Caki2 (cell line): Measurements from ENCODE around the gene CEP104. TPM values are rescaled to one million over a fixed set of nuclear protein-coding genes. Genes with fewer than 3 reads are reported as not detected.

Experiments used
- DNase-seq: peaks from one replicate; pipeline ENCODE4 v3.0.0-alpha.2; 2015; ENCODE audit warnings: low read depth
- in situ Hi-C: cut with HindIII; loops from 2 replicates; pipeline ENCODE4 v1.10.0; 2016; ENCODE audit warnings: low sequenced_read_pairs, low pct_unique_long_range_greater_than_20kb, mixed read lengths
- total RNA-seq: library from RNA; depleted of rRNA; stranded (reverse); fragments of >200 nt; shearing (Covaris generic); gene quantifications from 2 replicates; pipeline ENCODE4 v1.2.3, GENCODE V29; 2014; ENCODE audit warnings: low replicate concordance

Gene CEP104
- total RNA-seq, 1 experiment from 2014 or later, result 24.9 TPM

DNA sequence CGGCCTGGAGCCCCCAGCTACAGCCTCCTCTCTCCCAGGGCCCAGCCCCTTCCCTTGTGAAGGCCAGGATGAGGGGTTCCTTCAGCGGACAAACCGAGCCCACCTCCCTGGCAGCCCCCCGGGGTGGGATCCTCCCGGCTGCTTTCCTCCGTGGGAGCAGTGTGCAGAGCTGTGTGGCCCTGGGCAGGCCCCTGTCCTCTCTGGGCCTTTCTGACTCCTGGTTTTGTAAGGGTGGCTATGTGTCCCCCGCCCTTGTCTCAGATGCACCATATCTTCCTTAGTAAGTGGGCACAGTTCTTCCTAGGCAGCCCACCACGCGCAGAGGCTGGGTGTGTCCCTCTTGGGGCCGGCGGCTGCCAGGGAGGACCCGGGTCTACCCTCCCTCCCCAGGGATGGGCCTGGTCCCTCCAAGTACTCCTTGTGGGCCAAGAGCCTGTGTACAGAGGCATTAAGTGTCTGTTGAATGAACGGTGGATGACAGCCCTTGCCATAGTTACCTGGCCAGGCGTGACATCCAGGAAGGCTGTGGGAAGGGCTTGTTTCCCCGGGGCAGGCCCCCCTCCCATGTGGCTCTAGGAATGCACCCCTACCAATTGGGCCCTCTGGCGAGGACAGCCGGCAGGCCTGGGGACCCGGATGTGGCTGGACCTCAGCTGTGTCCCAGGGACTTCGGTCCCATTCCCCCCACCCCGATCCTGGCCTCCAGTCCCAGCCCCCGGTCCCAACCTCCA lies 80.6 kb downstream of the CEP104 start:
- no peak for DNase-seq
- in situ Hi-C loops, result no loop called here

DNA sequence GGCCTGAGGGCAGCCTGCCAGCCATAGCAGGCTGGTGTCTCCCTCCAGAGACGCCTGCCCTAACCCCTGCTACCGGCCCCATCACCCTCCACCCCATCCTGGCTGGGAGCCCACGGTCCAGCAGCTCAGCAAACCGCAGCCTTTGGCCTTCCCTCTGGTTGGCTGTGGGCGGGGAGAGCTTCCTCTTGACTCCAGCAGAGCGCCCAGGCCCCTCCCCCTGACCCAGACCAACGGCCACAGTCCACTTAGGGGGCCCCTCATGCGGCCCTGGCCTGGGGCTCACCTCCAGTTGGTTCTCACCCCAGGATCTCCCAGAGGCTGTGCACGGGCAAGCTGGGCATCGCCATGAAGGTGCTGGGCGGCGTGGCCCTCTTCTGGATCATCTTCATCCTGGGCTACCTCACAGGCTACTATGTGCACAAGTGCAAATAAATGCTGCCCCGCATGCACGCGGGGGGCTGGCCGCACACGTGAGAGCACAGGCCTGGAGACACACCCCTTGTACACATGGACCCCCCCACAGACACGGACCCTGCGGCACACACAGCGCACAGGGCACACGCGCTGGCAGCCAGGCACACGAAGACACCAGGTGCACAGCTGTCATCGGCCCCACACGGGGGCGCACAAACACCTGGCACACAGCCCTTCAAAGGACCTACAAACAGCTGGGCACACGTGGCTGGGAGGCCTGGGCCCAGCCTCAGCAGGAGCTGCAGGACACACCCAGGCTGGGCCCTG lies 81.4 kb downstream of the CEP104 start:
- peak; percentile 75 for DNase-seq
- in situ Hi-C loops, result no loop called here

DNA sequence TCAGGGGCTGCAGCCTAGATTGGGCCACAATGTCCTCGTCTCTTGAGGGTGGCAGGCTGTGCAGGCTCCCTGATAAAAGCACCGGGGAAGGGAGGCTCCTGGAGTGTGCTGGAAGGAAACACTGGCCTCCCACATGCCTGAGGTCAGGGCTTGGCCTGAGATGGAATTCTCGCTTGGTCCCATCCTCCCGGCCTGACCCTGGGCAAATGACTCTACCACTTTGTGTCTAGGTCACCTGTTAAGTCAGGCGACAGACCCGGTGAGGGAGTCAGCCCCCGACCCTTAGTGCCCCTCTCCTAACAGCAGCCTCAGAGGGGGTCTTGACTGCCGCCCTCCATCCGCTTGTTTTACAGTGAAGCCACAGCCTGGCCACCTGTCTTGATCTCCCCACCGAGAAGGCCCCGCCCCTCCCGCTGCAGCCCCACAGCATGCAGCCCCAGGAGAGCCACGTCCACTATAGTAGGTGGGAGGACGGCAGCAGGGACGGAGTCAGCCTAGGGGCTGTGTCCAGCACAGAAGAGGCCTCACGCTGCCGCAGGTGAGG lies 82.0 kb downstream of the CEP104 start:
- DNase-seq, result no peak
- in situ Hi-C loops, result no loop called here

DNA sequence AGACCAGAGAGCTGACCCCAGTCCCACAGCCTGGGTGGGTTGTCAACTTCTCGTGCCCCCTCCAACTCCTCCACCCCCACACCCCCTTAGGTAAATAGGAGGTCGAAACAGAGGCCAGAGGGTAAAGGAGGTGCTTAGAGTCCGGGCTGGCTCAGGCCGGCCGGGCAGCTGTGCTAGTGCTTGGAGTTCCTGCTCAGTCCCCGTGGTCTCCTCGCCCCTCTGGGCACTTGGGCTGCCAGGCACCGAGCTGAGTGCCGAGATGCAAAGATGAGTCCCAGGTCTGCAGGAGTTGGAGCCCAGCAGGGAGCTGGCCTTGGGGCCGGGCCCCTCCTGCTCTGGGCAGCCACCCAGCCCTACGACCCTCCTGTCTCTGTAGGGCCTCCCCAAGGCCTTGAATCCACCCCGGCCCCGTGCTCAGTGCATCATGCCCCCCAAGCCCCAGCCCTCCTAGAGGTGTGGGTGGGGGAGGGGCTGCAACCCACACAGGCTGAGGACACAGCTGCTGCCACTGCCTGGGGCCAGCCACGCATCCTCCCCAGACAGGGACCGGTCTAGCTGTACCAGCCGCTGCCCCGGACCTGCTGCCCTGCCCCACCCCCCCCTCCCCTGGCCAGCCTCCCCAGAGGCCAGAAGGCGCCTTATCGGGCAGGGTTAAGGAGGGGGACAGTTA lies 82.6 kb downstream of the CEP104 start:
- DNase-seq, result no peak
- in situ Hi-C loops, result no loop called here

DNA sequence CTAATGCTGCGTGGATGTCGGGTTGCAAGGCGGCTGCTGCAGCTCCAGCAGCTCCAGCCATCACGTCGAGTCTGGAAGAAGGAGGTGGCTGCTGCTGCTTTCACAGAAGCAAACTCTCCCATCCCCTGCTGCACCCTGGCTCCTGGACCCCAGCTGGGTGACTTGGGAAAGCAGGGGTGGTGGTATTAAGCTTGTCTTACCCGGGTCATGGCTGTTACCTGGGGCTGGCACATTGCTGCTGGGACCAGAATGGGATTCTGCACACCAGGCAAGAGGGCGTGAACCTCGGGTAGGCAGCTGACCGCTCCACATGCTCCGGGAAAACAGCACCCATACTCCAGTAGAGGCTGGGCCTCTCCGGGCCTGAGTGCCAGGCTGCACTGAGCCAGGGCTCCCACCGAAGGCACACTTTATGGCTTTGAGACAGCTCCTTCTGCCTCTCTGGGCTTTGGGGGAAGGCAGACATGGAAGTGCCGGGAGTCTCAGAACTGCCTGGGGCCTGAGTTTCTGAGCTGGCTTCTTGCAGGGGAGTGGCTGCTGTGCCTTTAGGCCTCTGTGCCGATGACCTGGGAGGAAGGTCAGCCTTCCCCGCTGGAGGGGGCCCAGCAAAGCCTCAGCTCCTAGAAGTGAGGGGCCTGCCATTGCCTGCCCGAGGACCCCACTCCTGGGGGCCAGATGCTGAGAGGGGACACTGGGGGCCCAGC lies 83.3 kb downstream of the CEP104 start:
- in situ Hi-C loops, result no loop called here
- DNase-seq, result no peak

DNA sequence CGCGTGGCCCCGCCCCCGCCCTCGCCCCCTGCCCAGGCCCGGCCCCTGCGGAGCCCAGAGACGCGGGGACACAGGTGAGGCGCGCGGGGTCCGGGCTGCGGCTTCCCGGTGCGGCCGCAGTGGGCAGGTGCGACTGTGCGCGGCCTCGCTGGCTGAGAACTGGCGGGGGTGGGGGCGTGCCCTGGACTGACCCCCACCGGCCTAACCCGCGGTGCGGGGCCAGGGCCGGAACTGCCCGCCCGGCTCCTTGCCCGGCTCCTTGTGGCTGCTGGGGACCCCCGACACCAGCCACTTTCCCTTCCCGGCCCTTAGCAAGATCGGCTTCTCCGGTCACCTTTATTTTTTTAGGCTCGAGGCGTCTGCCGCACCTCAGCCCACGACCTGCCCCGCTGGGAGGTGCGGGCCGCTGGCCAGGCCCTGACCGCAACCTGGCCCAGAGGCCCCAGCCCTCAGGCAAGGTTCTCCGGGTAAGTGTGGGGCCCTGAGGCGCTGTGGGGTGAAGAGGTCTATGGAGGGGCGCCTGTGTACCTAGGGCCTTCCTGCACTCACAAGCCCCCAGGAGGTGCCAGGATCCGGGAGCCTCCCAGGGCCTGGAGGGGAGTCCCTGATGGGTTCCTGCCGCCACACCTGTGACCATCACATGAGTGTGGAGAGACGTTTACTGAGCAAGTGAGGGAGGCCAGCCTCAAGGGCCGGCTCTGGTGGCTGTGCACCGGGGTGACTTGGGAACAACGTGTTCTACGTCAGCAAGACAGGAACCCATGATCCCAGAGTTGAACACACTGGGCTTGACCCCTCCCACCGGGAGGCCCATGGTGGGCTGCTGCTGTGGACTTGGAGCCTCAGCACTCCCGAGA lies 84.1 kb downstream of the CEP104 start, which contains the start of gene SMIM1:
SMIM1 (plus strand) TSS at position 35 of the 857 bp plus-strand sequence. CDS start 2,625 bp downstream, outside the sequence.
- in situ Hi-C loops, result no loop called here
- DNase-seq, result no peak

DNA sequence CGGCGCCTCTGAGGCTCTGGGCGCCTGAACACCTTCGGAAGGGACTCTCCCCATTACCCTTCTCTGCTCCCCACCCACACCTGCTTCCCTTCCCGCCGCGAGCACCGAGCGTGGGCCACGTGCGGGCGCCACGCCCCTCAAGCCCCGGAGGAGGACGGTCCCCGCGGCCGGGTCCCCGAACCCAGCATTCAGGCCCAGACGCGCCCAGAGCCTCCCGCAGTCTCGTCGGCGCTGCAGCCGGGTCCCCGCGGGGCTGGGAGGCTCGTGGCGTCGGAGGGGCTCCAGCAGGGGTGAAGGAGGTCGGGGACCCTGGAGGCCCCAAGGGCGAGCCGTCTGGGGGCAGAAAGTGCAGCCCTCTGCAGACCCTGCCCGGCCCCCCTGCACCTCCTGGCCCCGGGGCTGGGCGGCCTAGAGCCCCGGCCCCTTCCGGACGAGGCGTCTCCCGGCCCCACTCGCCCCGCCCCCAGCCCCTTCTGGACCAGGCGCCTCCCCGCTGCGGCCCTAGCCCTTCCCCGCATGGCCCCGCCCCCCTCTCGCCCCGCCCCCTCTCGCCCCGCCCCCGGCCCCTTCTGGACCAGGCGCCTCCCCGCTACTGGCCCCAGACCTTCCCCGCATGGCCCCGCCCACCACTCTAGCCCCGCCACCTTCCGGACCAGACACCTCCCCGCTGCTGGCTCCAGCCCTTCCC lies 84.8 kb downstream of the CEP104 start:
- in situ Hi-C loops, result no loop called here
- DNase-seq, result peak; percentile 18

DNA sequence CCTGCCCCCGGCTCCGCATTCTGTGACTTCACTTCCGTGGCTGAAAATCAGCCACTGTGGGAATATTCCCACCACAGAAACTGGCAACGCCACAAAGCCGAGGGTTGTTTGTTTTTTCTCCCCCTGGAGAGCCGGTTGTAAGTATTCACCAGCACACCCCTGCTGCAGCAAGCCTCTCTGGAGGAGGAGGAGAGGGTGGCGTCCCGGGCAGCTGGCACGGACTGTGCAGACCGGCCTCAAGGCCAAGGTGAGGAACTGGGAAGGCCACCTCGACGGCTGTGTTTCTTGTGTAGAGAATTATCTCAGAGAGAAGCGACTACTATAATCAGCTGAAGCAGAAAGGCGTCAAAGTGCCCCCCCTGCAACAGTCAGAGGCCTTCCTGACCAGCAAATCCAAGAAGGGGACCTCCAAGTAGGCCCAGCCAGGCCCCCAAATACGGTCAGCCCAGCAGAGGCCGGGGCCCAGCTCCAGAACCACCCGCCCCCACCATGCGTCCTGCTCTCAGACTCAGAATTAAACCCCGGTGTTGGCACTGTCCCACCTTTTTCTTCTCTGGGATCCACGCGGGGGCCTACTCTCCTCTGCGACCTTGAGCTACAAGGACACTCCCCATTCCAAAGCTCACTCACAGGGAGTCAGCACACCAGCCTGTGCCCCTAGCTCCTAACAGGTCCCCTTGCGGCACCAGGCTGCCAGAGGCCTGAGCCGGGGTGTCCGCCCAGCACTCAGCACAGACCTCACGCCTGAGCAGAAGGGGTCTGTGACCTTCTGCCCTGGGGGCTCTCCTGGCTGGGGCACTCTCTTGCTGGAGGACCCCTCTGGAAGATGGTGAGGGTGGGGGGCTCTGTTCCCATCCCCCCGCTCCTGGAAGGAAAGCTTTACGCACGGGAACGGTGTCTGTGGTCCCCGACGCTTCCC lies 85.6 kb downstream of the CEP104 start:
- in situ Hi-C loops, result no loop called here

DNA sequence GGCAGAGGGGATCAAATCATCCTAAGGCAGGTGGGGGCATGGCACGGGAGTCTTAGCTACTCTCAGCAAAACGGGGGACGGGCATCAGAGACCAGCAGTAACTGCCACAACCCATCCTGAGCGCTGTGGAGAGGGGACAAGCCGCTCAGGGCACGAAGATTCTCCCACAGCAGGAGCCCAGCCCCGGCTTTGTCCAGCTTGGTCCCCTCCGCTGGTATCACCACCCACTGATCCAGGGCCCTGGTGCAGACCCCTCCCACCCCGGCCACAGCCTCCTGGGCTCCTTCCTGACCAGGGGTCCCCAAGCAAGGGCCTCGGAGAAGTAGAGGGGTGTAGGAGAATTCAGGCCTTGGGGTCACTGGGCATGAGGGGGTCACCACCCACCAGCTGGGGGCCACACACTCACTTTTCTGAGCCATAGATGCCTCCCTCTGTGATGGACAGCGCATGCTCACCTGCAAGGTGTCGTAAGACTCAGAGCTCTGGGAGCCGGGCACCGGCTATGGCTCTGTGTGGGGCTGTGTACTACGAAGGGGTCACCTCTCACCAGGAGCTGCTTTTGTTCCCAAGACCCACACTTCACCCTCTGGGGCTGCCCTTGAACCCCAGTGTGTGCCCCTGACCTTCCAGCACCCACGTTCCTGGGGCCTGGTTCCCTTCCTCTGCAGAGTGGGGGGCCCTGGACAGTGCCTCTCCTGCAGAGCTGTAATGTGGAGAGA lies 86.8 kb downstream of the CEP104 start:
- in situ Hi-C loops, result no loop called here
- no peak for DNase-seq

More for the DNA sequence above, 85.6 kb downstream of the CEP104 start:
- no peak for DNase-seq

DNA sequence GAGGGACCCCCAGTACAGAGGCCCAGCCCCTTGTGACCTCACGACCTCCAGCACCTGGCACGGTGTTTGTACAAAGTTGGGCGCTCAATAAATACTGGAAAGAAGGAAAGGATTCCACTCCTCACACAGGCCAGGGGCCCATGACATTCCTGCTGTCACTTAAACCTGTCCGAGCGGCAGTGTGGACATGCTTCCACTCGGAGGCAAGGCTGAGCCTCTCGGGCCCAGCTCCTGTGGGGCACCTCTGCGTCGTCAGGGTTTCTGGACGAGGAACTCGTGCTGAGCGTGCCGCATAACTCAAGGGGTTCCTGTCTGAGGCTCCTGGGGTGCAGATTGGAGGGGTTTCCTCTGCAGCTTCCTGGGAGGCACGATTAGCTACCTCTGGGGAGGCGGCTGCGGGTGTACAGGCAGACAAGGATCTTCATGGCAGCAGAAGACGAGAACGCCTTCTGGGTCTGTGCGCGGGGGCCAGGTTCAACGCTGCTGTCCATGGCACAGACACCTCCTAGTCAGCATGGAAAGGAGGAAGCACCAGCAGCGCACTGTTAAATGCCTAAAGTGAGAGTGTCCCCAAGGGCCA lies 88.1 kb downstream of the CEP104 start:
- no peak for DNase-seq
- in situ Hi-C loops, result no loop called here

DNA sequence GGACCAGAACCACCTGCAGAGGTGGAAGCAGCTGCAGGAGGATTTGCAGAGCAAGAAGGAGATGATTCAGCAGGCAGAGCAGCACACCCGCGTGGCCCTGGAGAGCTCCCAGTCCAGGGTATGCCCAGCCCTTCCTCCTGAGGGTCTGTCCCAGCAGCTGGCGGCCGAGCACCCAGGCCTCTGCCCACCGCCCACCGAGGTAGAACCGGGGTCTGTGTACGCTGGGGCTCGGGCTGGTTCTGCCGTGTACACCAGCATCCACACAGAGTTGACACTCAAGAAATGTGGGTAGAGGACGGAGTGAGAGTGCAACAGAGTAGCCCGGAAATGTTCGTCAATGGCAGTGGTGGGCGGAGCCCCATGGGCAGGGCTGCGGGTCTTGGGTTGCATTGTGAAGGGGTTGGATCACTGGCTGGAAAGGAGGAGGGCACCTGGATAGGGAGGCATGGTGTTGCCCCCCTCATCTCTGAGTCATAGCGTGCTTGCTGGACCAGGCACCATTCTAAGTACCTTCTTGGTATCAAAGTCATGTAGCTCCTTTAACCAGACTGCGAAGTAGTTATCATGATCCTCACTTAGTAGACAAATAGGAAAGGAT lies 89.6 kb downstream of the CEP104 start:
- in situ Hi-C loops, result no loop called here
- no peak for DNase-seq

DNA sequence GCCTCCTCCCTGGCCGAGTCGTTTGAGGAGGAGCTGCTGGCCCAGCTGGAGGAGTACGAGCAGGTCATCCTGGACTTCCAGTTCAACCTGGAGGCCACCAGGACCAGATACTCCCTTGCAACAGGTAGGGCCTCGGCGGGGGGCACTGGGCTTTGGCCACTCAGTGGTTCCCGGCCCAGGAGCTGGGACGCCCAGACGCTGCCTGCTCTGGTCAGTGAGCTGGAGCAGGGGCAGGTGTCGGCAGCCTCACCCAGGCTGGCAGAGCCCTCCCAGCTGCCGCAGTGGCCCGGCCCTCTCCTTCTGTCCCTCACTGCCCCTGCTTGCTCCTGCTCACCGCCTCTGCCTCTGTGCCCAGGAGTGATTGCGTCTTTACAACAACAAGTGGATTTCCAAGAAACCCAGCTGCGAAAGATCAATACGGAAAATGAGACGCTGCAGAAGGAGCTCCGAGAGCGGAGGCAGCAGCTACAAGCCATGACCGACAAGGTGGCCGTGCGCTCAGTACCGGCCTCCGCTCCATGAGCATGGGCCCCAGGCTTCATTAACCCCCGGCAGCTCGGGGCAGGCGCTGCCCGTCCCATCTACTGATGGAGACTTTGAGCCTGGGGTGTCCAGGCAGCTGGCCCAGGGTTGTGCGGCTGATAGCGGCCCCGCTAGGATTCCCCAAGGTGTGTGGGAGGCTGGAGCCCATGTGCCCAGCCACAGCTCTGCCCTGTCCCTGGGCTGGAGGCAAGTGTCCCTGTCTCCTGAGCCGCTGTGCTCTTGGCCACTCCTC lies 93.5 kb downstream of the CEP104 start:
- in situ Hi-C loops, result no loop called here
- DNase-seq, result no peak

DNA sequence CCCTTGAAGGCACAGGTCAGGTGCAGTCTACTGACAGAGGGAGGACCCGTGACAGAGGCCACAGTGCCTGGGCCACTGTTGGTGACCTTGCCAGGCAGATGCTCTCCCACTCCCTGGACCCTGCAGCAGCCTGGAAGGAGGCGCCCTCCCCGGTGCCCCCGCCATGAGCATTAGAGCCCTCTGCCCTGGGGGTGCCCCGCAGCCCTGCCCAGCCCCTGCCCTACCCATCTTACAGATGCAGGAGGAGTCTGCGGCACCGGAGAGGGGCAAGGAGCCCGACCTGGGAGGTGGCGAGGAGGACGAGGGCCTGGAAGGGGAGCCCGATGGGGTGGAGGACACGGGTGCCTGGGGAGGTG lies 94.2 kb downstream of the CEP104 start:
- in situ Hi-C loops, result no loop called here

DNA sequence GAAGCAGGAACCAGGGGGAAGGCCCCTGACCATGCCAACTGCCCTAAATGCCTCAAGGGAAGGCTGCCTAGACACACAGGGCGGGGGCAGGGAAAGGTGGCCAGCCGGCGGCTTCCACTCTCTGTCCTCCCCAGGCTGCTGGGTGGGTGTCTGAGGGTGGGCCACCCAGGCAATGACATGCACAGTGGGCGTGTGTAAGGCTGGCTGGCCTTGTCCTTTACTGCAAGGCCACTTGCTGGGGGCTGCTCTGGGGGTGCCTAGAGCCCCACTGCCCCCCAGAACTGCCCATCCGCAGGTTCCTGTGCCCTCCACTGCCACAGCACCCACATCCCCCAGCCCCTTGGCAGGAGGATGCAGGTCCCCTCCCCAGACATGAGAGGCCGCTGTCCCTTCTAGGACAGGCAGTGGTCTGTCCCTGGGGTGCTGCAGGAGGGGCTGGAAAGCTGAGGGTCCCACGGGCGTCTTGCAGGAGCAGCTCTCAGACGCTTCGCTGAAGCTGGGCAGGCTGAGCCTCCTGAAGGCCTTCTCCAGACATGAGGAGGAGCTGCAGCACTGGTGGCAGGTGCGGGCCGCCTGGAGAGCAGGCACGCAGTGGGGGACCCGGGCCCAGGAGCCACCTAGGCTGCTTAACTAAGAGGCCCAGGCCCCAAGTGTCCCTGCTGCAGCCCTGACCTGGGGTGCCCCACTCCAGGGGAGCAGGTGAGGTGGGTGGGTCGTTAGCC lies 94.7 kb downstream of the CEP104 start:
- in situ Hi-C loops, result no loop called here
- no peak for DNase-seq

More for the DNA sequence above, 94.2 kb downstream of the CEP104 start:
- DNase-seq, result no peak
